HG02870 (cell line): ENCODE data around the gene GRIA4.
"Not testable (repeated sequence)": the region's sequence is repeated elsewhere in the genome, so short reads cannot be mapped to it uniquely, and the experiment has no call there.

ENCODE experiments used
- ATAC-seq: cut with Tn5 transposase; IDR thresholded peaks from one replicate; pipeline ENCODE4 v1.9.1; 2021; ENCODE audit warnings: mild to moderate bottlenecking, moderate library complexity; ENCODE audit not compliant: unreplicated experiment

Gene GRIA4

GRCh38 chr11:105785850-105786249, 176.0 kb downstream of the GRIA4 start:
- not testable (repeated sequence) for ATAC-seq

DNA sequence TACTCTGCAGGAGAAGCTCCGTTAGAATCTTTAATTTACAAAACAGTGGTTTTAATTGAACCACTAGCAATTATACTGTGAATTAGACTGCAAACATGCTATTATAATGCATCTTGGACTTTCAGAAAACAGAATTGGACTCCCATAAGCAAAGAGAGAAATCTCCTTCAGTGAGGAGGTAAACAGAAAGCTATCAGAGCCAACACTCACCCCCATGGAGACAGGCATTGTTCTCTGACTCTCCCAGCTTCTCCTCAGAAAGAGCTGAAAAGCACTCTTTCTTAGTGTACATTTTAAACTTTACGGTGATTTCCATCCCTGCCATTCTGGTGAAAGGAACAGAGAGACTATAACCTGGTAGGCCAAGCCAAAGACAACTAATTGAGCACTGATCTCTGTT, 176.9 kb downstream of the GRIA4 start:
- no peak for ATAC-seq

DNA sequence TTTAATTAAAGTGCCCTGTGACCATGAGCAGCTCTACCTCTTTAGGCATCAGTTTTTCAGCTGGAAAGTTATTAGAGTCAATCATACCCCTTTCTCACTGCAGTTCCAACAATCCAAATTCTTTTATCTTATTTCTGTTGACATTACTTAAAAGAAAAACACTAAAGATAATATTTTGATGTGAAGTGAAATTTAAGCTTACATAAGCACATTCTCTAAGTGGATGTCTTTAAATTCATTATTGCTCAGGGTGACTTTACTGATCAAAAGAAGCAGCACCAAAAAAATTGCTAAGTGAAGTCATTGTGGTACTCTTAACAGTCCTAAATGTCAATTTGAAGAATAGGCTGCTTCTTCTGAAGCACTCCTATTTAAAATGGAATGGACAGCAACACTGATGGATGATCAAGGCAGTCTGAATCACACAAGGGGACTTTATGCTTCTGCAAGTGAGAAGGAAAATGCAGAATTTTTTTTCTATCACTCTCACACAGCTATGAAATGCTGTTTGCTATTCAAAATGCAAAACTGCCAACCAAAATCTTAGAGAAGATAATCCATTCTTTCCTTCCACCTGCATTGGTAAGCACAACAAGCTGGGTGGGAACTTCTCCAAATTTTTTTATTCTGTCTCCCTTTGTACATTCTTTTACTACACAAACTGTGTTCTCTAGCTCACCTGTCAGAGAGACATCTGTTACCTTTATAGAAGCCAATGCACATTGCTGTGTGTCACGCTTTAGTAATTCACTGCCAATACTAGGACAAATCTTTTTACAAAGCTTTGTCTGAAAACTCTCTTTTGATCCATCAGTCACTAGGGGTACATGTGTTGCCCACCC, 179.9 kb downstream of the GRIA4 start:
- no peak for ATAC-seq

GRCh38 chr11:105790840-105791239, 181.0 kb downstream of the GRIA4 start:
- no peak for ATAC-seq

DNA sequence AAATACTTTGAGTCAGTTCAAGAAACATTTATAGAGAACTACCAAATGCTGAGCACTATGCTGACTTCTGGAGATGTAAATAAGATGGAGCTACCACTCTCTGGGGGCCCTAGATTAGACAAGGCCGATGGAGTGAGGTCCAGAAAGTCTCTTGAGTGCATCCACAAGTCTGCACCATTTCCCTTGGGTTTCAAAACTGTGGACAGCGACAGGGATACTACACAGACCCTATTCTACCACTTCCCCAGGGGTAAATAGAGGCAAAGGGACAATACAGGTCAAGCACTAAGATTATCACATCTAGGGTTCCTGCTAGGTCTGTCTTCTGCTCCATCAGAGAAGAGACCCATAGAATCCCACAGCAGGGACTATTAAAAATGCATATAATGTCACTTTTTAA, 183.2 kb downstream of the GRIA4 start:
- no peak for ATAC-seq

- no peak for ATAC-seq
These were observed 189.4 kb downstream of the GRIA4 start for GRCh38 chr11:105799263-105799662.

DNA sequence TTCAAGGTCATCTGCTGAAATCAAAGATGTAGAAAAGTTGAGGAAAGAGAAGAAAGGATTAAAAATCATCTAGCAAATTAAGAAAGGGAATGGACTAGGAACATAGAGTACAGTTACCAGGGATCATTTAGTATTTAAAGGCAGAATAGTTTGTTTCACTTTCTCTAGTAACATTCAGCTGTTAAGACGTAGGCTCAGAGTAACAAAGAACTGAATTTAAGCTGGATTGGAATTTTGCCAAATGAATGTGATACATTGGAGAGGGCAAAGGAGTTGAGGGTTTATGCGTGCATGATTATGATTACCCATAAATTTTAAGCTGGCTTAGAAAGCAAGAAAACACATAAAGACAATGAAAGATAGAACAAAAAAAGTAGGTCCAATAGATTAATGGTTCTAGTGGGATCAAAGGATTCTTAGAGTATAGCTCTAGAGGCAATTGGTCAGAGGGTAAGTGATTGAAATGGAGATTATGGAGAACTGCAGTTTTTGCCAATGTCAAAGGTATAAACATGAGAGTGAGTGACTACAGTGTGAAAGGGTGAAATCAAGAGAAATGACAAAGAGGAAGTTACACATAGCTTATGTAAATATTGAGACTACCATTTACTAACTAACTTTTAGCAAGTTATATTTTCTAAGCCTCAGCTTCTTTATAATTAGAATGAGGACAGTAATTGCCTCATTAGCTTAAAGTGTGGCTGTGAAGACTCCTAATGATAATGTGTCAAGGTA, 190.0 kb downstream of the GRIA4 start:
- no peak for ATAC-seq

- no peak for ATAC-seq
These were observed 192.5 kb downstream of the GRIA4 start for GRCh38 chr11:105802390-105802789.

- no peak for ATAC-seq
These were observed 201.4 kb downstream of the GRIA4 start for GRCh38 chr11:105811242-105811641.

DNA sequence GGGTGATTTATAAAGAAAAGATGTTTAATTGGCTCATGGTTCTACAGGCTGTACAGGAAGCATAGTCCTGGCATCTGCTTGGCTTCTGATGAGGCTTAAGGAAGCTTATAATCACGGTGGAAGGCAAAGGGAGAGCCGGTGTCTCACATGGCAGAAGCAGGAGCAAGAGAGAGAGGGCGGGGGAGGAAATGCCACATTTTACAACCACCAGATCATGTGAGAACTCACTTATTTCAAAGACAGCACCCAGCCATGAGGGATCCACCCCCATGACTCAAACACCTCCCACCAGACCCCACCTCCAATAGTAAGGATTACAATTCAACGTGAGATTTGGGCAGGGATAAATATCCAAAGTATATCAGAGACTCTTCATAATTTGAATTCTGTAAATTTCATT, 211.5 kb downstream of the GRIA4 start:
- no peak for ATAC-seq

DNA sequence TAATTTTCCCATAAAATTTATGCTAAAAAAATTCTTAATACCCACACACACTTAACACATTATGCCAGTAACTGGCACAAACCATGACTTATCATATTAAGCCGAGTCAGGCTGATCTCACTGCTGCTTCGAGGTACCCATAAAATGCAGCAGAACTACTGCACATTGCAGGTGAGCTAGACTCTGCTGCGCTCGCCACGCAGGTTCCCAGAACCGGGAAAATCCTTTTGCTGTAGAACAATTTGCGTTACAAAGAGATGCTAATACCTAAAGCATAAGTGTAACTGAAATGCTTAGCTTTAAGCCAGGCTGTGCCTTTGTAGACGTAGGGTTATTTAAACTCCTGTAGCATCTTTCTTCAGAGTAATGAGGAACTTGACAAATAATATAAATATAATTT, 211.9 kb downstream of the GRIA4 start:
- no peak for ATAC-seq

- no peak for ATAC-seq
These were observed 213.7 kb downstream of the GRIA4 start for GRCh38 chr11:105823495-105824033.

DNA sequence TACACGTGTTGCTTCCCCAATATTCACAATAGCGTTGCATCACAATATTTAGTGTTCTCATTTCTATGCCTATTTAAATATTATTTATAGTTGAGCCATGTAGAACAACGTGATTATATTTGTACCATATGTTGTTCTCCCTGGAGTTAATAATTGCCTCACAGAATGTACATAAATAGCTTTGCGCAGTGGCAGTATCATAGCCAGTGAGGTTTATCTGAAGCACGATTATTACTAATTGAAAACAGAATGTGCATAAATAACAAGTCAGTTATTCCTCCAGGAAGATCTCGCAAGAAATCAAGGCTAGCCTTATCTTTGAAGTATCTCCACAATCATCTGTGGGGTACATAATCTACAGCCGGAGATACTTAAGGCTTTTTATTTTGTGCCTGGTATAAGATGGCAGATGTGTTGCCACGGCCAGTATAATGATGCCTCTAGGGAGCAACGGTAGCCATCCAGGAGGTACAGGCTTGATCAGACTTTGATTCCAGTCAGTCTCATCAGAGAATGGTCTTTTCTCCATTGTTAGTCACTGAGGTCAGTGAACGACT, 214.7 kb downstream of the GRIA4 start:
- ATAC-seq, result no peak

- ATAC-seq, result no peak
These were observed 215.3 kb downstream of the GRIA4 start for GRCh38 chr11:105825141-105825540.

DNA sequence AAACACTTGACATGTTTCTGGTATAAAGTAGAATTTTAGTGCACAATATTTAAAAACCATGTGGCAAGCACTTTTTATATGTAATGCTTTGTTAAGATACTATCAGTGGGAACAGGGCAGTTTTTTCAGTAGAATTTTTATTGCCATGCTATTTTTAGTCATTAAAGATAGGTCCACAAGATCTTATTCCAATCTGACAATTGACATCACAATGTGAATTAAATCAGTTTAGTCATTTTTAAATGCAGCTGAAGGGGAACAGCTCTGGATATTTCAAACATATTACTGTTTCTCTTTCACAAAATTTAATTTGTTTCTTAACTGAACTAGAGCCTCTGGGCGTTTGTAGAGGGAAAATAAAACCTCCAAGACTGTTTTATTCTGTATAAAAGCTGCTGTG, 218.0 kb downstream of the GRIA4 start:
- ATAC-seq, result no peak

DNA sequence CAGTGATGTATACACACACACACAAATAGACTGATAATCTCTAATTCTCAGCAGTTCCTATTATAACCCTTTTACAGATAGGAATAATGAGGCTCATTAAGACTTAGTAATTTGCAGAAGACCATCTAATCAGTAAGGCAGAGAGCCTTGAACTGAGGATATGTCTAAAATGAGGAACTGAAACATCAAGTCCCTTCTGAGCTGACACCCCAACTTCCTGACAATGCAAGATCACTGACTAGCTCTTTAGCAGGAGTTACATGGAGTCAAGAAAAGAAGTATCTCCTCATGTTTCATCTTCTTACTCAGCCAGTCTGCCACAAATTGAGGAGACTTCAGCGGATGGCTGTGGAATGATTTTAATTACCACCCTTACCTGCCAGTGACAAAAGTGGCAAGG, 219.2 kb downstream of the GRIA4 start:
- ATAC-seq, result peak; percentile 94

DNA sequence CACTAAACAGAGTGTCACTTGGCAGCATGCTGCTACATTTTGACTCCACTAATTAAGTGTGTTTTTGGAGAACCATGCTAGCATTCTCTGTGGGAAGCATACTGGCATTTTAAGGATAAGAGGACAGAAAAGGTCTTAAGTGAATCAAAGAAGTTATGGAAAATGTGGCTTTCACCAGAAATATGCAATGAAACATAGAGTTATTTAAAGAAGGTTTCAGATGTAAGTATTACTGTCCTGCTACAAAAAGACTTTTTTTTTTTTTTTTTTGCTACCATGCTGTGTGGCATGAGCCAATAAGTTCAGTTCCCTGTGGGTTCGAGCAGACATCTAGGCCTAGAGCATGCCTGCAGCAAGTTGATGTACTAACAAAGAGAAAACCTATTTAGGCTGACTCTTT, 224.6 kb downstream of the GRIA4 start:
- no peak for ATAC-seq

DNA sequence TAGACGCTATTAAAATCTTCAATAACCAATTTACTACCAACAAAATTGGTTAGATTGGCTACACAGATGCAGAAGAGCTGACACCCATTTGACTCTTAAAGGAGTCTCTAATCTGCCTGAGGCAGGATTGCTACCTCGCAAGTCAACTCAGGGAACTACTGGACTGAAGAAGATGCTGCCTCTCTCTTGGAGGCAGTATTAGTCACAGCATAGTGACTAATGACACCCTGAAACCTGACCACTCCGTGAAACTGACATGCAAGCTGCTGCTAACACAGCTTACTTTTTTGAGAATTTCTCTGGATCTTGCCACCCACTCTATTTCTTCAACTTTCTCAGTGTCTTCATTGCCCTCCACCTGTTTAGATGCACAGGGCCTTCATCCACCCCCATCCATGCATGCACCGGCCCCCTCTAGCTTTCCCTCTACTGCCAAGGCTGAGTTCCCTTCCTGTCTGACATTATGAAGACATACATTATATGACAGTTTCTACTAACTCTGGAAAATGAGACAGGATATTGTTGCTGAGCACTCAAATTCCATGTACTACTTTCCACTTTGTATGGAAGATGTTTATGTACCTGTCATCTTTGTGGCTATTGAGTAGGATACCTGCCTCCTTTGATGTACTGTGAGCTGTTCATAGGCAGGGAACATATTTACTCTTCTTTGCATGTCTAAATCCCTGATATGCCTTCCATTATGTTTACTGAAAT, 229.0 kb downstream of the GRIA4 start:
- ATAC-seq, result peak; percentile 63

GRCh38 chr11:105840391-105840790, 230.5 kb downstream of the GRIA4 start:
- ATAC-seq, result no peak

DNA sequence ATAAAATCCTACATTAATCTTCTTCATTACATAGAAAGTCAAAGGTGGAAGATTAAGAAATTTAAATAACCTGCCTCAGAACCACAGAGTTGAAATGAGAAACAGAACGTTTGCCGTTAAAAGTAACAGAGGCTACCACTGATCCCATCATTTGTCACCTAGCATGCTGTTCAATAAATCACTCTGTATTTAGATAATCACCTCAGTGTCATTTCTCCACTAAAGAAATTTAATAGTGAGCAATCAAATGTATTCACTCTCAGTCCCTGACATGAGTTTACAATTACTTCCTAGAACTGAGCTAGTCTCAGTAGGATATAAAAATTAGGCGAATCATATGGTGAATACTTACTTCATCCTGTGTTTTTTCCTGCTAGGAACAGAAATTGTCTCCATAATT, 242.5 kb downstream of the GRIA4 start:
- ATAC-seq, result no peak

- no peak for ATAC-seq
These were observed 244.4 kb downstream of the GRIA4 start for GRCh38 chr11:105854269-105854668.
